GM18526 (cell line): ENCODE results near the gene TSSK3.

Experiments used
- POLR2A ChIP-seq: IDR thresholded peaks from 3 replicates; pipeline ENCODE4 v1.6.1; 2011; ENCODE audit not compliant: insufficient read length; ENCODE audit errors: extremely low read depth

The TSSK3 gene

GRCh38 chr1:32351399-32352238 lies 10.7 kb upstream of the TSSK3 start:
- TF ChIP-seq POLR2A, result peak; percentile 74

GRCh38 chr1:32352239-32352745 lies 10.0 kb upstream of the TSSK3 start:
- no peak for TF ChIP-seq POLR2A

GRCh38 chr1:32352831-32353383 lies 9.4 kb upstream of the TSSK3 start:
- no peak for TF ChIP-seq POLR2A

GRCh38 chr1:32353431-32353830 lies 8.9 kb upstream of the TSSK3 start:
- no peak for TF ChIP-seq POLR2A

GRCh38 chr1:32353886-32354570 lies 8.3 kb upstream of the TSSK3 start:
- no peak for TF ChIP-seq POLR2A

GRCh38 chr1:32356478-32356877 lies 5.9 kb upstream of the TSSK3 start:
- TF ChIP-seq POLR2A, result no peak

- no peak for TF ChIP-seq POLR2A
Observed at GRCh38 chr1:32357614-32358013, 4.7 kb upstream of the TSSK3 start.

- no peak for TF ChIP-seq POLR2A
Observed at GRCh38 chr1:32358435-32358834, 3.9 kb upstream of the TSSK3 start.

GRCh38 chr1:32361308-32361673 lies 1.0 kb upstream of the TSSK3 start:
- no peak for TF ChIP-seq POLR2A

- TF ChIP-seq POLR2A, result no peak
Observed at GRCh38 chr1:32361674-32362473, 465 bp upstream of the TSSK3 start.

- TF ChIP-seq POLR2A, result no peak
Observed at GRCh38 chr1:32363713-32364112, 1.4 kb downstream of the TSSK3 start.

GRCh38 chr1:32364836-32365235 lies 2.5 kb downstream of the TSSK3 start:
- TF ChIP-seq POLR2A, result no peak

GRCh38 chr1:32365445-32365844 lies 3.1 kb downstream of the TSSK3 start:
- no peak for TF ChIP-seq POLR2A

GRCh38 chr1:32367912-32368635 lies 5.7 kb downstream of the TSSK3 start:
- no peak for TF ChIP-seq POLR2A
